SK-N-SH treated with all-trans-retinoic acid at 6 μM for 48 hours (cell line): Measurements from ENCODE around the gene PCBP3.

Source experiments
- ARNTL ChIP-seq: fragments of 450-650 bp; formaldehyde crosslinking; IDR thresholded peaks from 2 replicates; pipeline ENCODE4 v1.5.0; 2020; ENCODE audit warnings: low read depth, mild to moderate bottlenecking, moderate library complexity, borderline replicate concordance
- BACH2 ChIP-seq: fragments of 250-450 bp; sonication (Bioruptor Pico); IDR thresholded peaks from 2 replicates; pipeline ENCODE4 v1.9.0; 2021; ENCODE audit warnings: mild to moderate bottlenecking, borderline replicate concordance
- CREB5 ChIP-seq: fragments of 250-450 bp; sonication (Bioruptor Pico); IDR thresholded peaks from 2 replicates; pipeline ENCODE4 v1.5.1; 2020; ENCODE audit warnings: low read depth, mild to moderate bottlenecking, moderate library complexity
- CSDC2 ChIP-seq: fragments of 250-450 bp; sonication (Bioruptor Pico); IDR thresholded peaks from 2 replicates; pipeline ENCODE4 v1.5.0; 2020; ENCODE audit warnings: mild to moderate bottlenecking, moderate library complexity
- ESRRG ChIP-seq: fragments of 250-450 bp; sonication (Bioruptor Pico); IDR thresholded peaks from 2 replicates; pipeline ENCODE4 v1.6.1; 2021; ENCODE audit warnings: mild to moderate bottlenecking
- GLIS3 ChIP-seq: fragments of 250-450 bp; sonication (Bioruptor Pico); IDR thresholded peaks from 2 replicates; pipeline ENCODE4 v1.5.0; 2020; ENCODE audit warnings: mild to moderate bottlenecking, moderate library complexity
- PPARA ChIP-seq: fragments of 250-450 bp; sonication (Bioruptor Pico); IDR thresholded peaks from 2 replicates; pipeline ENCODE4 v1.5.0; 2020; ENCODE audit warnings: mild to moderate bottlenecking, borderline replicate concordance
- SNAI2 ChIP-seq: fragments of 250-450 bp; sonication (Bioruptor Pico); IDR thresholded peaks from 2 replicates; pipeline ENCODE4 v1.5.0; 2020; ENCODE audit warnings: mild to moderate bottlenecking, moderate library complexity
- ZC3H10 ChIP-seq: fragments of 250-450 bp; sonication (Bioruptor Pico); IDR thresholded peaks from 2 replicates; pipeline ENCODE4 v1.5.1; 2021; ENCODE audit warnings: mild to moderate bottlenecking, moderate library complexity
- ZFP3 ChIP-seq: fragments of 250-450 bp; sonication (Bioruptor Pico); IDR thresholded peaks from 2 replicates; pipeline ENCODE4 v1.5.0; 2020; ENCODE audit warnings: mild to moderate bottlenecking, moderate library complexity
- ZFP30 ChIP-seq: fragments of 450-650 bp; formaldehyde crosslinking; IDR thresholded peaks from 2 replicates; pipeline ENCODE4 v1.5.0; 2022; ENCODE audit warnings: mild to moderate bottlenecking, moderate library complexity
- ZNF565 ChIP-seq: fragments of 450-650 bp; formaldehyde crosslinking; conservative IDR thresholded peaks from 2 replicates; pipeline ENCODE4 v1.5.0; 2020; ENCODE audit warnings: low read depth, mild to moderate bottlenecking, moderate library complexity
- ZNF8 ChIP-seq: fragments of 450-650 bp; formaldehyde crosslinking; IDR thresholded peaks from 2 replicates; pipeline ENCODE4 v1.5.0; 2020; ENCODE audit warnings: mild to moderate bottlenecking, moderate library complexity
- TF ChIP-seq, protein P1 (sequence below): fragments of 250-450 bp; sonication (Bioruptor Pico); IDR thresholded peaks from 2 replicates; pipeline ENCODE4 v1.8.0; 2020; ENCODE audit warnings: mild to moderate bottlenecking, moderate library complexity, borderline replicate concordance

DNA sequence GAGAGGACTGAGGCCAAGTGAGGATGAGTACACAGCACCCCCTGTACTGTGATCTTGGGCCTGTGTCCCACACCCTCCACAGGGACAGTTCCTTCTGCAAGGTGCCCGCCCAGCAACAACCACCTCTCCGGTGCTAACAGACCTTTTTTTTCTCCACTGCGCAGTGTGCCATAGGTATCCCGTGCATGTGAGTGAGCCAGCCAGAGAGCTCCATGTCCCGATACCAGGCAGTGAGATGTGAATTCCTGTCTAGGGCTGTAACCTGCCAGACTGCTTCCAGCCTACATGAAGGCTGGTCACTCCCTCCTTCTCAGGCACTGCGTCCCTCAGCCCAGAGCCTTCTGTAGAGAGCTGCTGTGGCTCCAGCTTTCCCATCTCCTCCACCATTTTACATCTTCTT lies 56.9 kb downstream of the PCBP3 start:
- TF ChIP-seq ZNF8: no peak
- no peak for TF ChIP-seq ZNF565 (CRISPR knock-in tag)
- TF ChIP-seq ZFP3 (CRISPR knock-in tag): no peak
- TF ChIP-seq ZC3H10 (CRISPR knock-in tag): no peak
- TF ChIP-seq, protein P1, sequence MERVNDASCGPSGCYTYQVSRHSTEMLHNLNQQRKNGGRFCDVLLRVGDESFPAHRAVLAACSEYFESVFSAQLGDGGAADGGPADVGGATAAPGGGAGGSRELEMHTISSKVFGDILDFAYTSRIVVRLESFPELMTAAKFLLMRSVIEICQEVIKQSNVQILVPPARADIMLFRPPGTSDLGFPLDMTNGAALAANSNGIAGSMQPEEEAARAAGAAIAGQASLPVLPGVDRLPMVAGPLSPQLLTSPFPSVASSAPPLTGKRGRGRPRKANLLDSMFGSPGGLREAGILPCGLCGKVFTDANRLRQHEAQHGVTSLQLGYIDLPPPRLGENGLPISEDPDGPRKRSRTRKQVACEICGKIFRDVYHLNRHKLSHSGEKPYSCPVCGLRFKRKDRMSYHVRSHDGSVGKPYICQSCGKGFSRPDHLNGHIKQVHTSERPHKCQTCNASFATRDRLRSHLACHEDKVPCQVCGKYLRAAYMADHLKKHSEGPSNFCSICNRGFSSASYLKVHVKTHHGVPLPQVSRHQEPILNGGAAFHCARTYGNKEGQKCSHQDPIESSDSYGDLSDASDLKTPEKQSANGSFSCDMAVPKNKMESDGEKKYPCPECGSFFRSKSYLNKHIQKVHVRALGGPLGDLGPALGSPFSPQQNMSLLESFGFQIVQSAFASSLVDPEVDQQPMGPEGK: no peak
- TF ChIP-seq CSDC2 (CRISPR knock-in tag): no peak
- no peak for TF ChIP-seq ESRRG (CRISPR knock-in tag)
- TF ChIP-seq ARNTL (CRISPR knock-in tag): no peak
- no peak for TF ChIP-seq SNAI2 (CRISPR knock-in tag)
- no peak for TF ChIP-seq CREB5 (CRISPR knock-in tag)
- no peak for TF ChIP-seq BACH2 (CRISPR knock-in tag)
- TF ChIP-seq ZFP30: no peak
- no peak for TF ChIP-seq GLIS3 (CRISPR knock-in tag)
- no peak for TF ChIP-seq PPARA (CRISPR knock-in tag)
